ENCODE results near the gene CECR2. TPM values are rescaled to one million over a fixed set of nuclear protein-coding genes. Genes with fewer than 3 reads are reported as not detected.

CECR2 gene
- total RNA-seq, 1 experiment from 2014 or later = 154 TPM

GRCh38 chr22:17336061-17336460, 33.2 kb upstream of the CECR2 start:
- H3K4ac ChIP-seq (ENCODE audit: low read depth, low read length) = no peak overlapping the region
- no peak overlapping the region for H4K91ac ChIP-seq (ENCODE audit: insufficient read length, low read depth, low read length)

More at GRCh38 chr22:17336061-17336460, 33.2 kb upstream of the CECR2 start:
- Histone ChIP-seq H2BK120ac (ENCODE audit: low read depth, low read length, poor library complexity, severe bottlenecking) (no peak overlapping the region), H3K4me2 (ENCODE audit: insufficient read depth, insufficient read length, low read length) (no peak overlapping the region), H2AFZ (ENCODE audit: low read length) (no peak overlapping the region), H3K56ac (ENCODE audit: insufficient read length, low read depth, low read length) (no peak overlapping the region), H2BK12ac (ENCODE audit: insufficient read length, low read depth, low read length) (no peak overlapping the region), H3K9me3 (ENCODE audit: control insufficient read depth, low read depth, low read length) (no peaks in the 10 kb centered on the region), H3K23ac (ENCODE audit: insufficient read length, low read depth, low read length) (no peak overlapping the region), H3K14ac (ENCODE audit: insufficient read depth, low read length) (no peak overlapping the region), H3K79me1 (ENCODE audit: insufficient read depth, low read depth, low read length, poor library complexity, severe bottlenecking) (no peaks in the 10 kb centered on the region), H4K5ac (ENCODE audit: insufficient read length, low read depth, low read length) (no peak overlapping the region), H3K18ac (ENCODE audit: insufficient read length, low read depth, low read length) (no peak overlapping the region), H3K79me2 (ENCODE audit: insufficient read depth, low read length) (no peaks in the 10 kb centered on the region), H2BK15ac (ENCODE audit: low read depth, low read length) (no peak overlapping the region), H2AK5ac (ENCODE audit: insufficient read length, low read length) (no peak overlapping the region), H4K8ac (replicated peaks; ENCODE audit: insufficient read length, low read depth, low read length) (no peak overlapping the region), H3T11ph (ENCODE audit: low read length) (no peak overlapping the region), H3K27ac (ENCODE audit: insufficient read length, low read depth, low read length) (no peak overlapping the region), H3K27me3 (ENCODE audit: insufficient read depth, low read length) (no peaks in the 10 kb centered on the region), H3K23me2 (ENCODE audit: insufficient read length, low read depth, low read length, poor library complexity, severe bottlenecking) (no peaks in the 10 kb centered on the region), H2BK5ac (ENCODE audit: insufficient read length, low read length) (no peak overlapping the region), H2BK20ac (ENCODE audit: low read depth, low read length, poor library complexity, severe bottlenecking) (no peak overlapping the region), H3K9ac (ENCODE audit: extremely low read depth, insufficient read length, low read length) (no peak overlapping the region), H4K20me1 (ENCODE audit: control insufficient read depth, insufficient read depth, insufficient read length) (no peaks in the 10 kb centered on the region), H3K4me1 (ENCODE audit: insufficient read depth, low read length) (no peaks in the 10 kb centered on the region)
- Mint-ChIP-seq H3K4me3 (no peak overlapping the region), H3K27me3 (ENCODE audit: low read depth) (no peaks in the 10 kb centered on the region), H3K36me3 (ENCODE audit: insufficient read depth in 1 of 3, low read depth in 3 of 3) (no peaks in the 10 kb centered on the region; a peak in 1 of 7 replicates), H3K27ac (no peak overlapping the region), H3K9me3 (no peaks in the 10 kb centered on the region), H3K4me1 (peaks cover 8 to 15% of the 10 kb centered on the region in 2 experiments)
- no peak for DNase-seq
- no peak for TF ChIP-seq CTCF (conservative IDR thresholded peaks at IDR 0.05)
- WGBS (ENCODE audit: extremely low coverage, insufficient read length, low lambda C conversion rate) = no CpG with 5 or more reads among the region's 5 CpGs
